GM10847 (cell line): ENCODE data around the gene PTPRK.

Experiments used
- POLR2A ChIP-seq: IDR thresholded peaks from 2 replicates; pipeline ENCODE4 v1.6.1; 2011; ENCODE audit not compliant: insufficient read length; ENCODE audit errors: extremely low read depth

The PTPRK gene

DNA sequence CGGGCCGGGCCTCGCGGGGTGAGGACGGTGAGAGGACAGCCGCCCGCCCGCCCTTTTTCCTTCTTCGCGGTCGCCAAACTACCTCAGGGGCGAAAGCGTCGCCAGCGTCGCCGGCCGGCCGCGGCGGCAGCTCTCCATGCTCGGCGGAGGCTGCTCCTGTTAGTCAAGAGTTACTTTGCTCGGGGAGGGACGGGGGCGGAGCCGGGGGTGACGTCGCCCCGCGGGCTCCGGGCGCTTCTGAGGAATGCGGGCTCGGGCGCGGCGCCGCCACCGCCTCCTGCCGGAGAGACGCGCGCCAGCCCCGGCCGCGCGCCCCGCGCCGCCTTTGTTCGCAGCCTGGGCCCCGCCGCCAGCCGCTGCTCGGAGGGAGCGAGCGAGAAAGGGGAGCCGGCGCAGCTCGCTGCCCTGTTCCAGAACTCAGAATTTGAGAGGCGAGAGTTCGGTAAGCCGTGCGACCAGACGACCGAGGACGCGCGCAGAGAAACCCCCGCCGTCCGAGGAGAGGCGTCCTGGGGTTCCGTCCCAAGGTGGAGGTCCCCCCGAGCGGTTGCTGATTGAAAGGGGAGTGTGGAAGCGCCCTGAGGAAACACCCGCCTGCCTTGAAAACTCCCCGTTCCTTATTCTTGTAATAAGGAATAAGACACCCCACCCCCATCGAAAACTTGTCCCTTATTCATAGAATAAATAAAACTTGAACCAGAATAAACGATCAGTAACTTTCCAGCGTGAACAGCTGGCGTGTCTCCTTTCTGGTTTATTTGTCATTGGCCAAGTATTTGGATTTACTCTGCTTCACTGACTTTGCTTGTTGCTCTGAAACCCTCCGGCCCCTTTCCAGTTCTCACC is at the start of gene PTPRK:
Gene PTPRK (minus strand): TSS at position 164 of the 846 bp plus-strand sequence. CDS start 241 bp downstream, outside the sequence.
- TF ChIP-seq POLR2A, result peak; percentile 53

DNA sequence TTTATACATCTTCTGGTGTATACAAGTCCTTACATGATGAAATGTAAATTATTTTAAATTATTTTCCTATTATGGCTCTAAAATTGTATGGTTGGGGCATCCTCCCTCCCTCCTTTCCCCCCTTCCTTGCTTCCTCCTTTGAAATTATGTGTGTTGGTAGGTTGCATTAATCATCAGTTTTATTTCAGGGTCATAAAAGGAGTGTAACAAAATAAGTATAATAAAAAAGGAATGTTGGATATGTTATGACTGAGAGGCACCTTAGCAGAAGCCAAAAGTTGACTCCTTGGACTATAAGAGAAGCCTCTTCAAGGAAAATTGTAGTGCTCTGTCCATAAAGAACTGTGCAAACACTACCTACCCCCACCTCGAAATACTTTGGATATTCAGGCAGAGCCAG is 46.6 kb upstream of the PTPRK start:
- no peak for TF ChIP-seq POLR2A

DNA sequence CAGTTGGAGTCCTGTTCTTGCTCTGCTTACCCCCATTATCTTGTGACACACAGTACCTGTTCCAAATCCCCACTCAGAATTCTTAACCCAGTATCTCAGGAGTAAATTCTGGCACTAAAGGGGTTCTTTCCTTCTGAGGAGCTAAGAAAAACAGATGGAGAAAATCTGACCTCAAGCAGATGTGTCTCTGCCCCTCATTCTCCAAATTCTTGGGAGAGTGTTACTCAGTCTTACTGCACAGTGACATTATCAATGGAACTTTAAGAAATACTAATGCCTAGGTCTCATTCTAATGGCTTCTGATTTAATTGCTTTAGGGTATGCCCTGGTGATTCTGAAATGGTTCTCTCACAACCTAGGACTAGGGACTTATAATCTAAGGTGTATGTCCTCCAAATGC is 40.6 kb upstream of the PTPRK start:
- TF ChIP-seq POLR2A, result no peak

DNA sequence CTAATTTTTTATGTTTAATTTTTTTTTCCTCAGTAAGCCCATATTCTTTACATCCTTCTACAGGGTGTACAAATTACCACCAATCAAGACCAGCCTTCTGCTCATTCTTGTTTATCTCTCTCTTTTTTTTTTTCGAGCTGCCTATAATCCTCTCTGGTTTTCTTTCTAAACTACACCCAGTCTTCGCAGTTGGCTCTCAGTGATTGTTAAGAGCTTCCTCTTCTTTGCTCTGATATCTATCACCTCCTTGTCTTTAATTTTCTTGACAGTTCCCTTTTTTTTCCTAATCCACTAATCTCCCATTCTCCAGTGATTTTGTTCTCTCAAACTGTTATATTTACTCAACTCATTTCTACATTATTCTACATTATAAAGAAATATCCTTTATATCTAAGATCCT is 38.5 kb upstream of the PTPRK start:
- TF ChIP-seq POLR2A, result no peak

DNA sequence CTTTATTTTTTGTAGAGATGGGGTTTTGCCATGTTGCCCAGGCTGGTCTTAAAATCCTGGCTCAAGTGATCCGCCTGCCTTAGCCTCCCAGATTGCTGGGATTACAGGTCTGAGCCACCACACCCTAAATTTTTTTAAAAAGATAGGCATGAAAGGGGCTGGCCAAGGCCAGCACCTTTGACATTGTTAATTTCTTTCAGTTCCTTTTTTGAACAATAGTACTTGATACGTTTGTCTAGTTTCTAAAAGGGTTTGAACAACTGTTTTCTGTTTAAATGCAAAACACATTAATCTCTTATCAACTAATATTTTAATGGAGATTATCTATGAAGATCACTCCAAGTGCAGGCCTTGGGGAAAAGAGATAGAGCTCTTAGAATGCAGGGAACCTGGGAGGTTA is 37.6 kb upstream of the PTPRK start:
- no peak for TF ChIP-seq POLR2A

DNA sequence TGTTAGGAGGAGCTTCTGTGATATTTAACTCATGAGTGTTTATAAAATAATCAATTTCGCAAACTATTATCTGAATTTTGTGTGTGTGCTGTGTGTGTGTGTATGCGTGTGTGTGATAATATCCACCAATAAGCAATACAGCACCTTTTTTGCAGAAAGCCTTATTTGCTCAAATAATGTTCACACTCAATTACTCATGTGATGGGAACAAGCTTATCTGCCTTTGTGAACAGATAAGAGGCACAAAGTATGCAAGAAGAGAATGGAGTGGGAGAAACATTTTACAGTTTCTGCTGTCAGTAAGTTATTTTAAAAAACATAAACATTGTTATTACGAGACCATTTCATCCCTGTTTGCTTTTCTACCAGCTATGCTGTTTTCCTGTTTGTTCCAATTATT is 36.7 kb upstream of the PTPRK start:
- TF ChIP-seq POLR2A, result no peak

DNA sequence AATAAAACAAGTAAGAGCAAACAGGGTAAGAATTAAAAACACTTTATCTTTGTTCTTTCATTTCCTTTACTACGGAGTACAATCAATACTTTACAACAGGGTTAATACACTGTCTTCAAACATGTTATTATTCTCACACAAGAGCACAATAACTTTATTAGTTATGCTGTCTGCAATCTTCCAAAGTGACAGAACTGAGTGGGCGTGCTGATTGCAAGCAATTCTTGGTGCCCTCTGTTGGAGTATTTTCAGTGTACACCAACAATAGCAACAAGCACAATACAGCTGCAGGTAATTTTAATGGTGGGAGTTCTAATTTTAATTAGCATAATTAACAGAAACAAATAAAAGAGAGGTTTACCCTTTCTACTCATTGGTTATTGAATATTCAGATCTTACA is 33.9 kb upstream of the PTPRK start:
- no peak for TF ChIP-seq POLR2A

DNA sequence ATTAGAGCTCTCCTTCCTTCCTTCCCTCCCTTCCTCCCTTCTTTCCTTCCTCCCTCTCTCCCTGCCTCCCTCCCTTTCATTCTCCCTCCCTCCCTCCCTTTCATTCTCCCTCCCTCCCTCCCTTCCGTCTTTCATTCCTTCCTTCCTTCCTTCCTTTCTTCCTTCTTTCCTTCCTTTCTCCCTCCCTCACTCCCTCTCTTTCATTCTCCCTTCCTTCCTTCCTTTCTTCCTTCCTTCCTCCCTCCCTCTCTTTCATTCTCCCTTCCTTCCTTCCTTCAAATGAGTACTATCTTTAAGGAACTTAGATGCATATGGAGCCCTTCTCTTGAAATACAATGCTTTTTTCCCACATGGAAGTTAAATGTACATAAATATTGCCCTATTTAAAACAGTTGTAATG is 20.9 kb upstream of the PTPRK start:
- no peak for TF ChIP-seq POLR2A

DNA sequence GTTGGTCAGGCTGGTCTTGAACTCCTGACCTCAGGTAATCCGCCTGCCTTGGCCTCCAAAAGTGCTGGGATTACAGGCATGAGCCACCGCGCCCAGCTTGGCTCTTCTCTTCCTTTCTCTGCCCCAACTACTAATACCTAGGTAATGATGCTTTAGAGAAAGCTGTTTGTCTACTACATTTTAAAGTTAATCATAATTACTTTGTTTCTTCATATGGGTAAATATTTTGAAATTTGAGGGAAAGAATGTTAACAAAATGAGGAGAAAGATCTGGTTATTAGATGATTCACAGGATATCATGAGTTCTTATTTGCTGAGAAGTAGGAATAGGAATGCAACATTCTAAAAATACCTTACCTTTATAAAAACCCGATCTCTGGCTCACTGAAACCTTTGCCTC is 18.4 kb upstream of the PTPRK start:
- no peak for TF ChIP-seq POLR2A

DNA sequence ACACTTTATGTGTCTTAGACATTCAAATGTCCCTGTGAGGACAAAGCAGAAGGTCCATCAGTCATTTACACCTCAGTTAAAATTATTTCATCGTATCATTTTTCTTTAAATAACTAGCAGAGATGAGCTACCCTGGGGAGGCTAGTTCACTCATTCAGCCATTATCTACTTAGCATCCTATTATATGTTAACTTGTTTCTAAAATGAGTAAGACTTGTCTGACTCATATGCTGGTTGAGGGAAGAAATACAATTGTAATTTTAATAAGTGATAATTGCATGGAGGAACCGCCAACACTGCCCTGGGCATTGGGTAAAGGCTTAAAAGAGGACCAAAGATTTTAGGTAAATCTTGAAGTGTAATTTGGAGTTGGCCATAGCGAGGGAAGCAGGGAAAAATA is 12.4 kb upstream of the PTPRK start:
- TF ChIP-seq POLR2A, result no peak

DNA sequence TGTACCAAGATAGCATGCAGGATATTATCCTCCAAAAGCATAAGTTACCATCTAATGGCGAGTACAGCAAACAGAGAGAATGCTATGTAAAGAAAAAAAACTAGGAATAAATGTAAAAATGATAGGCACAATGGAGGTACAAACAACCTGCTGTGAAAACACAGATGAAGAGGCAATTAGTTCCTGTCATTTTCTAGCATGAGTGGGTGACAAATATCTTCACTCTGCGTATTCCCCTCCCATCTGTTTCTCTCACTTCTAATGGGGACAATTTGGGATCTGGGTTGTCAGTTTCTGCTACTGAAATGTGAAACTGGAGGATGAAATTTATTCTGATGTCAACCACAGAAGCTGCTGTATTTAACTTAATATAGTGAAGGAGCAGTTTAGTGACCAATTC is 11.7 kb upstream of the PTPRK start:
- no peak for TF ChIP-seq POLR2A

DNA sequence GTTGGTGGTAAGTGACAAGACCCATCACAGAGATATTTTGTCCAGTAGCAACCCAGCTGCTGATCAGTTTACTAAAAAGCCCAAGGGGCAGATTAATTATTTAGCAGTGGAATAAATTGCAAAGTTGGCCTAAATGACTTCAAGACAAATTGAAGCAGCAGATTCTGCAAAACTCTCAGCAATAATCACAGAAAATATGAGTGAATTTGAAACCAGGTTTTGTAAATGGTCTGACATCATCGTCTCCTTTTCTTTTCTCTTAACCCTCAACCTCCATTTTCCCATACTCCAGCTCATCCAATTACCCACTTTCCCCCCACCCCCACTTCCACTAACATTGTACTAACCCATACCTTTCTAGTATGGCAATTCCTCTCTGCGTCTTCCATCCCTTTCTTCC is 11.3 kb upstream of the PTPRK start:
- TF ChIP-seq POLR2A, result no peak

DNA sequence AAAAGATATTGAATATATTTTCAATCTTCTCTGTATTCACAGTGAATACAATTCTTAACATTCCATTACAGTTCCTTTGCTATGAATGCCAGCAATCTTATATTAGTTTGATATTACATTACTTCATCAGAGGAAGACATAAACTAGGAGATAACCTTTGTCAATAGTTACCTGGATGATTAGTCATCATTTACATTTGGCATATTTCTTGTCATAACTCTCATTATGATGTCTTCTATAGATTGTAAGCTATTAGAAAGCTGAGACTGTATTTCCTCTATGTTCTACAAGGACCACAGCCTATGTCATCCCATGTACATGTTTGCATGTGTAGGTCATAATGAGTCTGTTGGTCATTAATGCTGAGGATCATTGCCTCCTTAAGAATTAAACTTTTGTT is 7.8 kb upstream of the PTPRK start:
- no peak for TF ChIP-seq POLR2A

DNA sequence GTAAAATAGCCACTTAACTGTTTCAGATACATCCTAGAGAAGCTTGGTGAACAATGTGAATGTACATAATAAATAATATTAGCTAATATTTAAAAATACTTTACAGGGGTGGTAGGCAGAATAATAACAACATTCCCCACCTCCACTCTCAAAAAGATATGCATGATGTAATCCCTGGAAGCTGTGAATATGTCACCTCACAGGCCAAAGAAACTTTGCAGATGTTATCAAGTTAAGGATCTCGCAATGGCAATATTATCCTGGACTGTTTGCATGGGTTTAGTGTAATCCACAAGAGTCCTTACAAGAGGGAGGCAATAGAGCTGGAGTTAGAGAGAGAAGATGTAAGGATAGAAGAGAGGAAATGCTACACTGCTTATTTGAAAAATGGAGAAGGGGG is 7.0 kb upstream of the PTPRK start:
- no peak for TF ChIP-seq POLR2A

DNA sequence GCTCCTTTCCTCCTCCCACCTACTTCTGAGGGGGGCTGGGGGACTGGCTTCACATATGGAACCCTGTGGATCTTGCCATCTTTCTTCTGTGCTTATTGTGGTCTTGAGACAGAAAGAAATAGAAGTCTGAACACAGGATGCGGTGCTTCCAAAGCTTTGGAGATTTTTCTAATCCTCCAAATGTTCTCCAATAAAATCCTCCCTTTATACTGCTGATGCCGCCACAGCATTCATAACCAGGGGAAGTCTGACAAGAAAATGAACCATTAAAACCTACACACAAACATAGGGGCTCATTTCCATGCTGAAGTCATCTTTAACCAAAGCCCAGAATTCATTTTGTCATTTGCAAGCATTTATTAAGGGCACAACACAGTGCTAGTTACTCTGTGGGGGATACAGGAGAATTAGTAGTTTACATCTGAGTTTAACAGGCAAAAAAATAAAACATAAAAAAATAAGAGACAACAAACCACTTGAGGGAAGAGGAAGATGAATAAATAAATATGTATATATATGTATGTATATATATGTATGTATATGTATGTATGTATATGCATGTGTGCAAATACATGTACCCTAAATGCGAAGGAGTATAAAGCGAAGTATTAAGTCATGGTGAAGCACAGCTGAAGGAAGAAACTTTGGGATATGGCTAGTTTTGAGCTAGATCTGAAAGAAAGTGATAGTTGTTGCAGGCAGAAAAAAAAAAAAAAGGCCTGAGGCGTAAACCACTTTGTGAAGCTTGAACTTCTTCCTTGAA is 5.9 kb upstream of the PTPRK start:
- TF ChIP-seq POLR2A, result no peak

DNA sequence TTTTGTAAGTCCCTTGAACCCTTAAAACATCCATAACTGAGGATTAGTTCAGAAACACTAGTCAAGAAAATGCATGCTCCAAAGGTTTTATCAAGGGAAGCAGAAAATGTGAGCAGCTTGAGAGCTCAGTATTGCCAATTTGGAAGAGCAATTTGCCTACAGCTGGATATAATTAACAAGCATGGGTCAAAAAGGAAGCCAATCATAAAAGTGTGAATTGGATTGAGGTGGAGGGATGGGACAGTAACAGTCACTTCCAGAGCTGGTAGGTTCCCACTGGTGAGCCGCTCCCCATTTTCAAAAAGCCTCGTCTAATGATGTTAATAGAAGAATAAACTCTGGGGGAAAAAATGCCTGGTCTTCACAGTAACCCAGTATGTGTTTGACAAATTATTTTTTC is 5.0 kb upstream of the PTPRK start:
- TF ChIP-seq POLR2A, result no peak
